Activated CD8-positive, alpha-beta memory T cell treated with anti-CD3 and anti-CD28 coated beads for 24 hours (primary cell): Measurements from ENCODE around the gene FAM174C.

Experiments used
- DNase-seq: peaks from one replicate; pipeline ENCODE4 v3.0.0-alpha.2; 2020

FAM174C gene

DNA sequence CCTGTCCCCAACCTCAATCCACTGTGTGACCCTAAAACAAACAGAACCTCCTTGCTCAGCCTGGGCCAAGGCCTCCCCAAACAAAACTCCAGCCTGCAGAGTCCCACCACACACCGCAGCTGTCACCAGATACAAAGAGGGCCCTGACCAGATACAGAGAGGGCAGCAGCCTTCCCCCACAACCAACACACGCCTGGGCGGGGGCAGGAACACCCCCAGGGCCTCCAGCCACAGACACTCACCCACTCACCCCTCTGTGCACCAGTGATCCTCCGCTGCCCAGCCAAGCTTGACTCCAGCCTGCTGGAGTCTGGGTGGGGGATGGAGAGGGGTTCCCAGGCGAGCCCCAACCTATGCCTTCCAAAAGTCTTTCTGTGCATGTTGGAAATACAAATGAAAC lies 12.1 kb upstream of the FAM174C start:
- DNase-seq = no peak

DNA sequence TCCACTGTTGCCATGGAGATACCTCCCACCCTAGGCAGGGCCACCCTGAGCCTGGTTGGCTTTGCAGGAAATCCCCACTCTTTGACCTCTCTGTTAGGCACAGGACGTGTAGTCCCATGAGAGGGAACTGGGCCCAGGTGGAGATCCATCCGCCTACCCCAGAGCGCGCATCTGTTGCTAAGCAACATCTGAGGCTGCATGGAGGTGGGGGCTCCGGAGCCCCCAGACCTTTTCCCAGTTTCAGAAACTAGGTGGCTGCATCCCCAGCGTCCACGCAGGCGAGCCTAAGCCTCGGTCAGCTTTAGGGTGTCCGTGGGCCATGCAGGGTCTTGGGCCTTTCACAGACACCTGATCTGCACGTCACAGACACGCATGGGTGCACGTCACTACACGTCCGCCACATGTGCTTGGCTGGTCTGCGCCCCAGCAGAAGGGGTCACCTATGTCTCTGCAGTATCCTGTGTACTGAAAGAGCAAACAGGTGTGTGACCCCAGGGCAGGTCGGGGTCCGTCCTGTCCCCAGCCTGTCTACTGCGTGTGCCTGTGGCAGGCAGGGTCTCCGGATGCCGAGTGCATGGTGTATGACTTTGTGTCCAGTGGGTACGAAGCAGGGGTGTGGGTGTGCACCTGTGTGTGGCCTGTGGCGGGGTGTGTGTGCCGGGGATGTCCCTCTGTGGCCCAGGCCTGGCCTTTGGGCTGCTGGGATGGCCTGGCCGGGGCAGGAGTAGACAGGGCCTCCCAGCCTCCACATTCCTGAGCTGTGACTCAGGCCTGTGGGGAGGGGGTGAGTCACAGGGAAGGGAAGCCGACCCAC lies 10.3 kb upstream of the FAM174C start:
- DNase-seq = no peak

DNA sequence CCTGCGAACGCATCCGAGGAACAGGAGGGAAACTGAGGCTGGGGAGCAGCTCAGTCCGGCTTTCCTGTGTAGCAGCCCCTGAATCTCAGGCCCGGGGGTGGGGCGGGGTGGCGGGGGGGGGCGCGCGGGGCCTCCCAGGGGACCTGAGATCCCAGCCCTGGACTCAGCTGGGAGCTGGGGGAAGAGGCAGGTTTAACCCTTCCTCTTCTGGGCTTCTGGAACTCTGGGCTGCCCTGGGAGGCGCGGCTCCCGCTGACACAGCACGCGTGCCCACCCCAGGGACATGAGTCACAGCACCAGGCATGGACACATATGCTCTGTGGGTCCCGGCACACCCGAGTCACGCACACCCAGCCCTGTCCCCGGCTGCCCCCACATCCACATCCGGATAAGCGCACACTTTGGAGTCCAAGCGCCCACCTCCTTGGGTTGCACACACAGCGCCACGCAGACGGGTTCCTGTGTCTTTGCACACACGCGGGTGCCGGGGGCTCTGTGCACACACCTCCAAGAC lies 9.7 kb upstream of the FAM174C start:
- peak; percentile 80 for DNase-seq

DNA sequence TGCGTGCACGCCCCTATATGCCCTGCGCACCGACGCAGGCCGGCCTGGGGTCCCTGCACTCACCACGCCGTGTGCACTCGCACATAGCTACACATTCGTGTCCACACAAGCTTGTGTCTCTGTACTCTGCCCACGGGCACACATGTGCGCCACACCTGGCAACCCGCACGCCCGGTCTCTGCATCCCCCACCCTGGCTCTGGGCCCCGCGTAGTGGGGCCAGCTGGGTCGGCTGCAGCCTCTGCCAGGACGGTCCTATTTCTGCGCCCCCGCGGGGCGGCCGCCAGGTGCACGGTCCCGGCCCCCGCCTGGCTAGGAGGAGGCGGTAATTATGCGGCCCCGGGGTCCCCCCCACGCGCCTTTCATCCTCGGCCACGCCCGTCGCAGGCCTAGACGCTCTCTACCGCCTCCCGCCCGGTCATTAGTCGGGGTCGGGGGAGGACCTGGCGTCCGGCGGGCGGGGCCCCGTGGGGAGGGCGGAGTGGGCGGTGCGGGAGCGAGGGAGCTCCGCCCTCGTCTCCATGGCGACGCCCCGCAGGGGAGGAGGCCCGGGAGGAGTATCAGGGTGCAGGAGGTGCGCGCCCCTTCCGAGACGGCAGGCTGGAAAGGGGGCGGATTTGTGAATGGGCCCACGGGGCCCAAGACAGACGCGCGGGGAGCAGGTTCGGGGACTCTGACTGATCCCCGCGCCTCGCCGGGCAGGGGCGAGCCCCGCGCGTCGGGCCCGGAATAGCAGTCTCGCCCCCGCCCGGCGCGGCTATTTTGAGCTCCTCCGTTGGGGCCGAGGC lies 9.0 kb upstream of the FAM174C start:
- DNase-seq = peak; percentile 94

DNA sequence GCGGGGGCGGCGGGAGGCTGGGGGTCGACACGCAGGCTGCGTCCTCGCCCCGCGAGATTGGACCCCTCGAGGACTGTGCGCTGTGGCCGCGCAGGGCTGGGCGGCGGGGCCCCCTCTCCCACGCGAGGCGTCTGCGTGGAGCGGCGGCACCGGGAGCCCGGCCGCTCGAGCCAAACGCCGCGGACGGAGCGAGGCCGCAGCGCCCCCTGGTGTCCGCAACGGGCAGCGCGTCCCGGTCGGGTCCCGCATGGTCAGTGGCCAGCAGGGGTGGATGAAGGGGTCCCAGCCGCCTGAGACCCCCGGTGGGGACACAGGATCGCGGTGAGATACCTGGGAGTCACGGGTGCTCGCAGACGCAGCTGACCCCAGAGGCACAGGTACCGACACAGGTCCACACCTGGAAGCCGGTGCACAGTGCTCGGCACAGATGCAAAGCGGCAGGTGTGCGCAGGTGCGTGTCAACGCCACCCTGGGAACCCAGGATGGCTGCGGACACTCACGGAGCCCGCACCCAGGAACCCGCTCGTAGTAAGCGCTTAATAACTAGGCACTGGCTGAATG lies 8.3 kb upstream of the FAM174C start:
- peak; percentile 91 for DNase-seq

DNA sequence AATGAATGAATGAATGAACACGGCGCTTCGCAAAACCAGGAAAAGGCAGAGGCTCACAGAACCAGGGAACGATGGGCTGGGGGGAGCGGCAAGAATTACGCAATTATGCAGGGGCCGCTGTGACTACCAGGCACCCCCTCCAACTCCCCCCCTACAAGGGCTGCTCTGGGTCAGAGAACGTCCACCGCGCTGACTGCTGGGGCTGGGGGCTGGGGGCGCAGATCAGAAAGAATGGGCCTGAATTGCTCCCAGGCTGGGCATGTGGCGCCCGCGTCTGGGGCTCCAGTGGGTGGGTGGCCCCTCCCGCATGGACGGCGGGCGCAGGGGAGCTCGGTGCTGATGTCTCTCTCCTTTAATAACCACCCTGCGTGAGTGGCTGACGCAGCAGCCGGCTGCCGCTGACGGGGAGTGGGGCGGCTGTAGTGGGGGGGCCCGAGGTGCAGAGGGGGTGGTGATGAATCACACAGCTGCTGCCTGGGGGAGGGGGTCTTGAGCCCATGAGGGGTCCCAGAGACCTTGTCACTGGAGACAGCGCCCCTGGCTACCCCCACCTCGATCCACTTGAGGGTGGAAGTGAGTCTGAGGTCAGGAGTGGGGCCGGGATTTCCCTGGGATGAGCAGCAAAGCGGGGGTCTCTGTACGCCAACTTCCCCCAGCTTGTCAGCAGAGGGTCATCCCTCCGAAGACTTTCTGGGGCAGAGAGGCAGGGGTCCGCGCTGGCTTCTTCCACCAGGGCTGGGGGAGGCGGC lies 7.7 kb upstream of the FAM174C start:
- DNase-seq = no peak

DNA sequence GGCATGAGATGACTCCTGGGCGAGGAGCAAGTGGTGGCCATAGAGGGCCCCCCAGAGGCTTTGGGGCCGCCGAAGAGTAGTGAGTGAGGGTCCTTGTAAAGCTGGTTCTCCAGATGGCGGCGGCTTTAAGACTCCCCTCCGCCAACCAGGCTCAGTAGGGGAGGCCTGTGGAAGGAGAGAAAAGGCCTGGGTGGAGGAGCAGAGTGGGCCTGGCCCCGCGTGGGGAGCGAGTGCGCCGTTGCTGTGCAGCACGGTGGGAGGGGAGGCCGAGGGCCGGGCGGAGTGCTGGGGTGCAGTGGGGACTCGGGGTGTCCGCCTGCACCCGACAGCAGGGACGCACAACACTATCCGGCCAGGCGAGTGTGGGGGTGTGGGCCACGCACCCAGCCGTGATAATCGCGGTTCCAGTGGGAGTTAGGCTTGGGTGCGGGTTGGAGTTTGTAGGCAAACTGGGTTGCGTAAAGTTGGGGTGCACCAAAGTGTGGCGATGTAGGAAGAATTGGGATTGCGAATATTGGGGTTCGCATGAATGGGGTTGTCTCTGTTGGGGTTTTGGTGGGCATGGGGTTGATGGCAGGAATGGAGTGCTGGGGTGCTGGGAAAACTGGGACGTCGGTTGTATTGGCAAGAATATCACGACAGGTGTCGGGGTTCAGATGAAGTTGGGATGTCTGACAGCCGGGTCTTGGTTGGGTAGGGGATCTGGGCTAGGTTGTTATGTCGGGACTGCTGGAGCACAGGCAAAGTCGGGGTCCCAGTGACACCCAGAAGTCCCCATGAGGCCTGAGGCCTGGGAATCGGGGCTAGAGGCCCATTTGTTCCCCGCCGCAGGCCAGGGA lies 6.9 kb upstream of the FAM174C start:
- DNase-seq = no peak

DNA sequence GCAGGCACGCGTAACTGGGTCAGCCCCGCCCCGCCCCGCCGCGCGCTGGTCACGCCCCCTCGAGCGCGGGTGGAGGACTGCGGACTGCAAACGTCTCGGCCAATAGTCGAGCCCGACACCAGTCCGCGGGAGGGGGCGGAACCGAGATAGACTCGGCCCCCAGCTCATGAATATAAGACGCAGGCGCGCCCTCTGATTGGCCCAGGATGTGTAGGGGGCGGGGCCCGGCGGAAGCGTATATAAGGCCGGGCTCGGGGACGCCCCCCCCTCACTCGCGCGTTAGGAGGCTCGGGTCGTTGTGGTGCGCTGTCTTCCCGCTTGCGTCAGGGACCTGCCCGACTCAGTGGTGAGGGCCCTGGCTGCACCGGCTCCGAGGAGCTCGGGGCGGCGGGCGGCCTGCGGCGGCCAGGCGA lies 6.3 kb upstream of the FAM174C start, which contains the start of gene CIRBP:
Gene CIRBP, plus strand, starts transcription at position 268 of the 413 bp plus-strand sequence. CDS start 1,602 bp downstream, outside the sequence.
- DNase-seq = peak; percentile 99

DNA sequence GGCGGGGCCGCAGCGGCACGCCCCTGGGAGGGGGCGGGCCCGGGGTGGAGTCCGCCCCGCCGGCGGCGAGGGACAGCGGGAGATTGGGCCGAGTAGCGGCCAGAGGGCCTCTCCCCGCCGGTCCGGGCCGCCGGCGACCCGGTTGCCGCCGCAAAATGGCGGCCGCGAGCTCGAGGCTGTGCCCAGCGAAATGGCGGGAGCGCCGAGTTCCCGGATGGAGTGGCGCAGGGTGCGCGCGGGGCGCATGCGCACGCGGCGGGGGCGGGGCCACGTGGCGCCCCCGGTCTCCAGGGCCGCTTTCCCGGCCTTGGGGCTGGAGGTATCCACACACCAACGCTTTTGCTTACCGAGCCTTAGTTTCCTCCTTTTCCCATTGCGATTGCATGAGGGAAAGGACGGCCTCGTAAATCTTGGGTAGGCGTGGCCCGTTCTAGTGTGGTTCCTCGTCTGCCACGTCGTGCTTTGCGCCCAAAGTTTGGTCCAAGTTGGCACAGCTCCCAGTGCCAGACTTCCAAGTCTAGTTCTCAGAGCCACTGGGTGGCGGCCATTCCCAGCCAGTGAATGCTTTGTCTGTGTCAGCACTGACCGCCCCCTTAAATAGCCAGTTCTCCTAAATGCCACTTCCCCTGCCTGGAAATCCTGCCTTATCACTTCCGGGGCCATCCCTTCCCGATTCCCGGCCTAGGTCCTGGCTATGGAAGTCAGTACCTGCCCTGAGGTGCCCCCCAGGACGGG lies 5.7 kb upstream of the FAM174C start:
- peak; percentile 95 for DNase-seq

DNA sequence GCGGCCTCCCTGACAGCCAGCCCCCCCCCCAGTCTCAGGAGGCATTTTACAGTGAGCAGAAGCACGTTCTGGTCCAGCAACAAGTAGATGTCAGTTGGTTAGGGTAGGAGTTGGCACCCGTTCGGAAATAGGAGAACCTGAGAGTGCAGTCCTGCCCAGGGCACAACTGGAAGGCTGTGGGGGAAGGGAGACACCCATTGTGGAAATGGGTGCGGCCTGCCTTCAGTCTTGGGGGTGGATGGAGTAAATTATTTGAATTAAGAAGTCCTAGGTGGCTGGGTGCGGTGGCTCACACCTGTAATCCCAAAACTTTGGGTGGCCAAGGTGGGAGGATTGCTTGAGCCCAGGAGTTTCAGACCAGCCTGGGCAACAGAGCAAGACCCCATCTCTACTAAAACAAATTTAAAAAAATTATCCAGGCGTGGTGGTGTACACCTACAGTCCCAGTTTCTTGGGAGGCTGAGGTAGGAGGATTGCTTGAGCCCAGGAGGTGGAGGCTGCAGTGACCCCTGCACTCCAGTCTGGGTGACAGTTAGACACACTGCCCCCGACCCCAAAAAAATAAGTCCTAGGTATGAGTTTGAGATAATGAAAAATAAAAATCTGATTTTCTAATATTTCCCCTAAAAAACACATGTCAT lies 5.0 kb upstream of the FAM174C start:
- no peak for DNase-seq

DNA sequence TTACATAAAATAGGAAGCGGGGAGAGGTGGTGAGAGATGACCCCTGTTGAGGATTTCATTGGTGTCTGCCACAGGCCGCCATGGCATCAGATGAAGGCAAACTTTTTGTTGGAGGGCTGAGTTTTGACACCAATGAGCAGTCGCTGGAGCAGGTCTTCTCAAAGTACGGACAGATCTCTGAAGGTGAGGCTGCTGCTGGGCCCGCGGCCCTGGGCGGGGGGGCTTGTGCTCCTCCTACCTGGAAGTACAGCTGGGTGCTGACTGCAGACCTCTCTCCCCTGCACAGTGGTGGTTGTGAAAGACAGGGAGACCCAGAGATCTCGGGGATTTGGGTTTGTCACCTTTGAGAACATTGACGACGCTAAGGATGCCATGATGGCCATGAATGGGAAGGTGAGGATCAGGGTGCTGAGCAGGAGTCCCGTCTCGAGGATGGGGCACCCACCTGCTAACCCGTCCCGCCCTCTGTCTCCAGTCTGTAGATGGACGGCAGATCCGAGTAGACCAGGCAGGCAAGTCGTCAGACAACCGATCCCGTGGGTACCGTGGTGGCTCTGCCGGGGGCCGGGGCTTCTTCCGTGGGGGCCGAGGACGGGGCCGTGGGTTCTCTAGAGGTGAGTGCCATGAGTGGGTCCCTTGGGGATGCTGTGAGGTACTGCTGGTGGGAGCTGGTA lies 4.3 kb upstream of the FAM174C start:
- DNase-seq = no peak

DNA sequence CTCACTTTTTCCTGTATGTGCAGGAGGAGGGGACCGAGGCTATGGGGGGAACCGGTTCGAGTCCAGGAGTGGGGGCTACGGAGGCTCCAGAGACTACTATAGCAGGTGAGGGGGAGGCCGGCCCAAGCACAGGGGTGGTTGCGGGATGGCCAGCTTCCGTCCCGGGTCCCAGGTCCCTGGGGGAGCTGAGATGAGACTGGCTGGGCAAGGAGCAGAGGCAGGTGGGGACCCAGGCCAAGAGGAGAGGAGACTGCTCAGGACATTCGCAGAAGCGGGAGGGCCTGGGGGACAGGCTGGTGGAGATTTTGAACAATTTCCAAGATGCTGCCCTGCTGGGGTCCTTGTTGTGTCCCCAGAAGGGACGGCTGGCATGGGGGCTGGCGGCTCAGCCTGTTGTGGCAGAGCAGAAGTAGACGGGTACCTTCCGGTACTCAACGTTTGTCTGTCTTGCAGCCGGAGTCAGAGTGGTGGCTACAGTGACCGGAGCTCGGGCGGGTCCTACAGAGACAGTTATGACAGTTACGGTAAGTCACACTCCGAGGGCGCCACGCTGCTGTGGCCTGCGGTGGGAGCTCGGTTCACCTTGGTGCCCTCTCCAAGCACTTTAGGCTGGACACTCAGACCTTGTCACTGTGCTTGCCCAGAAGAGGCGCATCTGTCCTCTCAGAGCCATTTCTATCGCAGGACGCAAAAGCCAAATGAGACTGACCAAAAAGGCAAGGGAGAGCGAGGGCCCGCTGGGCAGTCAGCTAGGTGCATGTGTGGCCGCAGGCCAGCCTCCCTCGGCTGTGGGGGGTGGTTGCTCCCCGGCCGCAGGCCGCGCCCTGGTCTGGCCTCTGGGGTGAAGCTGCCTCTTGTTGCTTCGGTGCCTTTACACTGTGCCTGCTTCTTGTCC lies 3.6 kb upstream of the FAM174C start:
- DNase-seq = no peak

DNA sequence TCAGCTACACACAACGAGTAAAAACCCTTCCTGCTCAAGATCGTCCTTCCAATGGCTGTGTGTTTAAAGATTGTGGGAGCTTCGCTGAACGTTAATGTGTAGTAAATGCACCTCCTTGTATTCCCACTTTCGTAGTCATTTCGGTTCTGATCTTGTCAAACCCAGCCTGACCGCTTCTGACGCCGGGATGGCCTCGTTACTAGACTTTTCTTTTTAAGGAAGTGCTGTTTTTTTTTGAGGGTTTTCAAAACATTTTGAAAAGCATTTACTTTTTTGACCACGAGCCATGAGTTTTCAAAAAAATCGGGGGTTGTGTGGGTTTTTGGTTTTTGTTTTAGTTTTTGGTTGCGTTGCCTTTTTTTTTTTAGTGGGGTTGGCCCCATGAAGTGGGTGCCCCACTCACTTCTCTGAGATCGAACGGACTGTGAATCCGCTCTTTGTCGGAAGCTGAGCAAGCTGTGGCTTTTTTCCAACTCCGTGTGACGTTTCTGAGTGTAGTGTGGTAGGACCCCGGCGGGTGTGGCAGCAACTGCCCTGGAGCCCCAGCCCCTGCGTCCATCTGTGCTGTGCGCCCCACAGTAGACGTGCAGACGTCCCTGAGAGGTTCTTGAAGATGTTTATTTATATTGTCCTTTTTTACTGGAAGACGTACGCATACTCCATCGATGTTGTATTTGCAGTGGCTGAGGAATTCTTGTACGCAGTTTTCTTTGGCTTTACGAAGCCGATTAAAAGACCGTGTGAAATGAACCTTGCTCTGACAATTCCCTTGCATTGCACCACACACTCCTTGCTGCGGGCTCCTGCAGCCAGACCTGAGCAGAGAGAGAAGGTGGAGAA lies 2.7 kb upstream of the FAM174C start:
- no peak for DNase-seq

DNA sequence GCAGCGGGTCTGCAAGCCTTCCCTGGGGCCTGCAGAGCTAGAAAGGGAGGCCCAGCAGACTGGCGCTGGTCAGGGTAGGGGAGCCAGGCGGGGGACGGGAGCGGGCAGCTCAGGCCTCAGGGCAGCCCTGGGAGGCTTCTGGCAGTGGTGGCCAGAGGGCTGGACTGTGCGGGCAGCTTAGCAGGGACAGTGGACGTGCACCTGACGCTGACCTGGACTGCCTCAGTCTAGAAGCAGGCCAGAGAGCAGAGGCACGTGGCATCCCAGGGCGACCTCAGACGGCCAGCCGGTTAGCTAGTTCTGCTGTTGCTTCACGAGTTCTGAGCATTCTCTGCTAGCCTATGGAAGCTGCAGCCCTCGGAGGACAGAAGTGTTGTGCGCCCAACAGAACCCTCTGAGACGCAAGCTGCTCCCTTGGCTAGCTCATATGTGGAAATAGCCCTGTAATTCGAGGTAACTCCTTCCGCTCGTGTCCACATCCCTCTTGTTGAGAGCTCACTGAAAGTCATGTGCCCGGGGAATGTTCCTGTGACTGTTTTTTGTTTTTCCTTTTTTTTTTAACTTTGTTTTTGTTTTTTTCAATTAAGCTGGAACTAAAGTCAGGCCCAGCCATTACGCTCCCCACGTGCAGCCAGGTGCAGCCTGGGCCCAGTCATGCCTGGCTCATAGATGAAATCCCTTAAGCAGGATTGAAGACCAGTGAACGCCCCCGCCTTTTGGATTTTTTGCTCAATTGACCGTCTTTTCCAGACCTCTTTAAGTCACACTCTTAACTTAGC lies 1.9 kb upstream of the FAM174C start:
- DNase-seq = no peak

DNA sequence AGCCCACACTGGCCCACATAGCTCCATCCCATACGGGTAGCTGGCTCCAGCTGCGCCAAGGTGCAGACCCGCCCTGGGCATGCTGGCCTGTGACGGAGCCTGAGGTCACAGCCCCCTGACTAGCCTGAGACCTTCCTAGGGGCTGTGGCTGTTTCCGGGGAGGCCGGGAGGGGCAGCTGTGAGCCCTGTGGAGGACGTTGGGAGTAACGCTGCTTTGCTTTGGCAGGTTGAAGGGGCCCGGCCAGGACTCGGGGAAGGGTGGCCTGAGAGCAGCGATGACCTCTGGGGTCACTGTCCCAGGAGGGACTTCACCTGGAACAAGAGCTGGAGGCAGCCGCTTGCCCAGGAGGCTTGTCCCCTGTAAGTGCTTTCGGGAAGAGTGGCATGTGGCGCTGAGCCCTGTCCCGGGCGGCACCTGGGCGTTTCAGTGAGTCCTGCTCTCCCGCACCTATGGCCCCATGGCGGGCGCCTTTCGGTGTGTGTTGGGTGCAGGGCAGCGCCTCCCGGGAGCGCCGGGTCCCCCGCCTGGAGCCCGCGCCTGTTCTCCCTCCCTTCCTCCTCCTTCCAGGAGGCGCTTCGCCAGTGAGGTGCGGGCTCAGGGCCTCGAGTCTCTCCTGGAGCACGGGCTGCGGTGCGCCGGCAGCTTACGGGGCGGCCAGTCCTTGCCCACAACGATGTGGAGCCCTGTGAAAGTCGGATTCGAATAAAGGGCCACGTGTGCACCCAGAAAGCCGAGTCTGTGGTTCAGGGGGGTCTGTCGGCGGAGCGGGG lies 1.1 kb upstream of the FAM174C start:
- peak; percentile 70 for DNase-seq

DNA sequence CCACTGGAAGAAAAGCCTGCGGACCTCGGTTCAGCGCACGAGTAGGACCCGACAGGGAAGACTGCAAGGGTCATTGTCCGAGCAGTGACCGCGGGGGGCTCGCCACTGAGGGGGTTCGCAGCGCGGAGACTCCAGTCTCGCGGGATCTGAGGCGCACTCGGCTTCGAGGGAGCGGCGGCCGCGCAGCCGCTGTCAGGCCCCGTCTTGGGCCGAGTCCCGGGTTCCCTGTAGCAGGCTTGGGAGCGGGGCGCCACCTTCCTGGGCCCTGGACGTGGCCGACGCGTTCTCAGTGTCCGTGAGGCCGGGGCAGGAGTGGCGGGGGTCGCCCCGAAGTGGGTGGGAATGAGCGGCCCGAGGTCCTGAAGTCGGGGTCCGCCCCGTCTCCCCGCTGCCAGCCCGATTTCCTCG lies 474 bp upstream of the FAM174C start:
- peak; percentile 72 for DNase-seq
